Body of pancreas (tissue), 4 donors: Measurements from ENCODE around the gene NPTN.

Source experiments
- CTCF ChIP-seq, 7 experiments: fragments of 450-650 bp in 4 of 7; fragments of 200-600 bp in 3 of 7; sonication (generic) in 3 of 7; IDR thresholded peaks; one replicate each; pipeline ENCODE4 v1.5.1; 2016 to 2019; ENCODE audit warnings: antibody characterized with exemption in 7 of 7
- POLR2A ChIP-seq, 3 donors: fragments of 450-650 bp; IDR thresholded peaks; one replicate each; pipeline ENCODE4 v1.6.1; 2016; ENCODE audit warnings: antibody characterized with exemption in 3 of 3, mild to moderate bottlenecking in 2 of 3

GRCh38 chr15:73650416-73651126 lies 17.4 kb upstream of the NPTN start:
- no peak for TF ChIP-seq POLR2A (IDR thresholded peaks at IDR 0.05)
- no peak for TF ChIP-seq CTCF (IDR thresholded peaks at IDR 0.05)
